Adrenal gland (tissue), 5 donors: ENCODE measurements around the gene INPP4B.

Source experiments
- POLR2A ChIP-seq, 2 donors: fragments of 450-650 bp; IDR thresholded peaks; one replicate each; pipeline ENCODE4 v1.6.1; 2017; ENCODE audit warnings: antibody characterized with exemption in 2 of 2, mild to moderate bottlenecking in 2 of 2, moderate library complexity in 1 of 2
- TF ChIP-seq, protein P1 (sequence below), 6 experiments: fragments of 450-650 bp in 4 of 6; fragments of 200-600 bp in 2 of 6; sonication (generic) in 1 of 6; IDR thresholded peaks; 1 replicate in 5 of 6; 2 replicates in 1 of 6; pipeline versions ENCODE4 v1.5.1 to v1.8.0; 2016 to 2021; ENCODE audit warnings: antibody characterized with exemption in 6 of 6, mild to moderate bottlenecking in 2 of 6, moderate library complexity in 1 of 6
- donor health status: DM: no; HTN: no; CAD: no.

DNA sequence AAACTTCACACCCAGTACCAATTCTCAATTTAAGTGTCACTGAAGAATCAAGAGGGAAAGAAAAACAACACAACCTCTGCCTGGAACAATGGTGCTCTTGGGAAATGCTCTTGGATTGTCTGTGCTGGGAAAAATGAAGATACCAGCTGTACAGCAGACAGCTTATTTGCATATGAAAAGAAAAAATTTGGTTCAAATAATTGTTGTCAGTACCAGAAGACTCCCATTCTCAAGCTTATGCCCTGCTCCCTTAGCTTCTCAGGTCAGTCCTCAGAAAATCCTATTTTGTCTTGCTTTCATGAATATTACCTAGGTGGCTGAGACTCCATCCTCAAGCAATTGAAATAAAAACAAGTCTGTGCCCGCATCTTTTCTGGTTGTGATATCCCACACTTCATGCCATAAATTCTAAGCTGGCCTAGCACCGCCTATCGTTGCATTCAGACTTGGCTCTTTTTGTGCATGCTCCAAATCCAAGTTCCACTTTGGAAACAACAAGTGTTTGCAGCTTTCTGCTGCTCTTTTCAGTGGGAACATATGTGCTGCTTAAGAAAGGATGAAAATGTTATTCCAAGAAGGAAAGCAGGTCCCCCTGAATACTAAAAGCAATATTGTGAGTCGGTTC is 431.6 kb downstream of the INPP4B start:
- no peak for TF ChIP-seq POLR2A (IDR thresholded peaks at IDR 0.05)
- TF ChIP-seq, protein P1, sequence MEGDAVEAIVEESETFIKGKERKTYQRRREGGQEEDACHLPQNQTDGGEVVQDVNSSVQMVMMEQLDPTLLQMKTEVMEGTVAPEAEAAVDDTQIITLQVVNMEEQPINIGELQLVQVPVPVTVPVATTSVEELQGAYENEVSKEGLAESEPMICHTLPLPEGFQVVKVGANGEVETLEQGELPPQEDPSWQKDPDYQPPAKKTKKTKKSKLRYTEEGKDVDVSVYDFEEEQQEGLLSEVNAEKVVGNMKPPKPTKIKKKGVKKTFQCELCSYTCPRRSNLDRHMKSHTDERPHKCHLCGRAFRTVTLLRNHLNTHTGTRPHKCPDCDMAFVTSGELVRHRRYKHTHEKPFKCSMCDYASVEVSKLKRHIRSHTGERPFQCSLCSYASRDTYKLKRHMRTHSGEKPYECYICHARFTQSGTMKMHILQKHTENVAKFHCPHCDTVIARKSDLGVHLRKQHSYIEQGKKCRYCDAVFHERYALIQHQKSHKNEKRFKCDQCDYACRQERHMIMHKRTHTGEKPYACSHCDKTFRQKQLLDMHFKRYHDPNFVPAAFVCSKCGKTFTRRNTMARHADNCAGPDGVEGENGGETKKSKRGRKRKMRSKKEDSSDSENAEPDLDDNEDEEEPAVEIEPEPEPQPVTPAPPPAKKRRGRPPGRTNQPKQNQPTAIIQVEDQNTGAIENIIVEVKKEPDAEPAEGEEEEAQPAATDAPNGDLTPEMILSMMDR (IDR thresholded peaks at IDR 0.05) = no peak
